ENCODE measurements around the gene LRRC42. TPM values are rescaled to one million over a fixed set of nuclear protein-coding genes. Genes with fewer than 3 reads are reported as not detected.

Gene LRRC42
- total and polyA plus RNA-seq, 8 donors: 2.9 to 23.5 (median 13.4) TPM

DNA sequence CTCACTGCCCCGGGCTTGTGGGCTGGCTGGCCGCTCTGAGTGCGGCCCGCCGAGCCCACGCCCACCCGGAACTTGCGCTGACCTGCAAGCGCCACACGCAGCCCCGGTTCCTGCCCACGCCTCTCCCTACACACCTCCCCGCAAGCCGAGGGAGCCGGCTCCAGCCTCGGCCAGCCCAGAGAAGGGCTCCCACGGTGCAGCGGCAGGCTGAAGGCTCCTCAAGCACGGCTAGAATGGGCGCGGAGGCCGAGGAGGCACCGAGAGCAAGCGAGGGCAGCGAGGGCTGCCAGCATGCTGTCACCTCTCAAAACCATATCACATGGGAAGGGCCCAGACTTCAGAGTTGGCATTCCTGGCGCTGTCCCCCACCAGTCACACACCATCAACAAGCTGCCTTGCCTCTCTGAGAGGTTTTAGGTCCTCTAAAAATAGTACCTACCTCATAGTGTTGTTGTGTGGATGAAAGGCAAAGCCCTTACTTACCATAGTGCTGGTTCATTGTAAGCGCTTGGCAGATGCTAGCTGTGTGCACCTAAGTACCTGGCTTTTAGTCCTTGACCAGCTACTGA, 58.4 kb downstream of the LRRC42 start:
- Histone ChIP-seq H3K4me3 (no peak overlapping the region), H3K4me1 (peaks cover 0 to 11% (median 10%) of the 10 kb centered on the region in 4 donors), H3K9me3 (no peaks in the 10 kb centered on the region), H3K36me3 (no peaks in the 10 kb centered on the region), H3K27me3 (peaks cover 0 to 16% (median 0%) of the 10 kb centered on the region in 3 donors), H3K27ac (no peak overlapping the region)
- WGBS, 5 donors: 94 to 98% (median 96%) methylated on average over 17 to 27 of the region's 27 CpGs
- TF ChIP-seq POLR2A (IDR thresholded peaks at IDR 0.05): no peak
- TF ChIP-seq CTCF (IDR thresholded peaks at IDR 0.05): no peak
- TF ChIP-seq POLR2AphosphoS5 (IDR thresholded peaks at IDR 0.05): no peak
- no peak for TF ChIP-seq EP300 (IDR thresholded peaks at IDR 0.05)
- intact Hi-C loops (cut with DNase I; ENCODE audit: low total_unique reads): no loop called here
- no peak for DNase-seq

DNA sequence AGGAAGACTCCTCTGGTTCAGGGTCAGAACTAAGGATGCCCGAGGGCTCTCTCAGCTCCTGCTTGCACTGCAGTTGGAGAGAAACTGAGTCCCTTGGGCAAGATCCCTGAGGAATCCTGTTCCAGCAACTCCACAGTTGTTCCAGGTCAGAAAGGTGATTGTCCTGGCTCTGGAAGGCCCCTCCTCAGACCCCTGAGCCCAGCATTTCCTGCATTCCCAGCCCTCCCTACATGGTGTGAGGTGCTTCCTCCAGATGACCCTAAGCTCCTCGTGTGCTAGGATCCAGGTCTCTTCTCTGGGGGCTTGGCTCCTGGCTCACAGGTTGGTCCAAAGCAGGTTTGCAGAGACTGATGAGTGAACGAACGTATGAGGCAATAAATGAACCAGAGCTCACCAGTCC, 60.4 kb downstream of the LRRC42 start:
- intact Hi-C loops (cut with DNase I; ENCODE audit: low total_unique reads): no loop called here
- H3K4me1 ChIP-seq: peaks cover 0 to 9% (median 7%) of the 10 kb centered on the region in 4 donors
- H3K4me3 ChIP-seq: no peak overlapping the region
- 78 to 88% (median 86%) methylated on average over 4 of the region's 4 CpGs for WGBS, 5 donors
- H3K27me3 ChIP-seq: peaks cover 0 to 25% (median 0%) of the 10 kb centered on the region in 3 donors
- no peaks in the 10 kb centered on the region for H3K36me3 ChIP-seq
- H3K9me3 ChIP-seq: no peaks in the 10 kb centered on the region
- H3K27ac ChIP-seq: no peak overlapping the region
- DNase-seq: no peak
- no peak for TF ChIP-seq EP300 (IDR thresholded peaks at IDR 0.05)
- no peak for TF ChIP-seq POLR2A (IDR thresholded peaks at IDR 0.05)
- TF ChIP-seq POLR2AphosphoS5 (IDR thresholded peaks at IDR 0.05): no peak
- no peak for TF ChIP-seq CTCF (IDR thresholded peaks at IDR 0.05)

DNA sequence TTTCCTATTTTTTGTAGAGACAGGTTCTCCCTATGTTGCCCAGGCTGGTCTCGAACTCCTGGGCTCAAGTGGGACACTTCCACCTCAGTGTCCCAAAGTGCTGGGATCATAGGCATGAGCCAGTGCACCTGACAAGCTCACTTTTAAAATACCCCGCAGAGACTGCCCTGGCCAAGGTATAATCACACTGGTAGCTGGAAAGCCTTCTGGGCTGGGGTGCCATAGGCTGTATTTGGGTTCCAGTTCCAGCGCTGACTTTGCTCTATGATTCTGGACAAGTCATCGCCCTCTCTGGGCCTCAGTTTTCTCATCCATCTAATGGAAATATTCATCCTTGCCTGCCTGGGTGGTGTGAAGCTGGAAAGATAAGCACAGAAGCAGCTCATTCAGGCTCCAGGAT, 61.5 kb downstream of the LRRC42 start:
- 80 to 92% (median 90%) methylated on average over 4 of the region's 4 CpGs for WGBS, 5 donors
- intact Hi-C loops (cut with DNase I; ENCODE audit: low total_unique reads): no loop called here
- Histone ChIP-seq H3K4me1 (no peaks in the 10 kb centered on the region), H3K36me3 (no peaks in the 10 kb centered on the region), H3K27me3 (peaks cover 0 to 31% (median 0%) of the 10 kb centered on the region in 3 donors), H3K27ac (no peak overlapping the region), H3K4me3 (no peak overlapping the region), H3K9me3 (no peaks in the 10 kb centered on the region)
- TF ChIP-seq CTCF (IDR thresholded peaks at IDR 0.05) (no peak), POLR2AphosphoS5 (IDR thresholded peaks at IDR 0.05) (no peak), EP300 (IDR thresholded peaks at IDR 0.05) (no peak), POLR2A (IDR thresholded peaks at IDR 0.05) (no peak)
- no peak for DNase-seq

- H3K27me3 ChIP-seq: peaks cover 0 to 44% (median 0%) of the 10 kb centered on the region in 3 donors
- no peak overlapping the region for H3K4me3 ChIP-seq
- H3K9me3 ChIP-seq: no peaks in the 10 kb centered on the region
- TF ChIP-seq CTCF (IDR thresholded peaks at IDR 0.05) (no peak), POLR2A (IDR thresholded peaks at IDR 0.05) (no peak), EP300 (IDR thresholded peaks at IDR 0.05) (no peak)
- WGBS, 5 donors: 69 to 84% (median 70%) methylated on average over 5 to 13 of the region's 13 CpGs
- no peak overlapping the region for H3K27ac ChIP-seq
- no peaks in the 10 kb centered on the region for H3K4me1 ChIP-seq
- no peak for DNase-seq
- intact Hi-C loops (cut with DNase I; ENCODE audit: low total_unique reads): no loop called here
- H3K36me3 ChIP-seq: no peaks in the 10 kb centered on the region
Observed at GRCh38 chr1:54008876-54009275, 62.7 kb downstream of the LRRC42 start.
